Neural progenitor cell (in vitro differentiated cells): ENCODE measurements around the gene IGDCC3. TPM values are rescaled to one million over a fixed set of nuclear protein-coding genes. Genes with fewer than 3 reads are reported as not detected.
A peak's percentile ranks its signal among the peaks of the same experiment; 100 is the strongest.

Experiments used
- DNase-seq: peaks from one replicate; pipeline ENCODE4 v3.0.0-alpha.2; 2016; ENCODE audit warnings: low spot score
- H2AFZ ChIP-seq: fragments of 200-600 bp; sonication (generic); replicated peaks from 2 replicates; pipeline ENCODE4 v1.6.1; 2016; ENCODE audit warnings: antibody characterized with exemption
- H3F3A ChIP-seq: fragments of 200-600 bp; sonication (generic); 2 replicates; pipeline ENCODE4 v1.6.1; 2016; ENCODE audit warnings: antibody characterized with exemption, low read depth
- H3K27ac ChIP-seq: fragments of 200-600 bp; sonication (generic); 2 replicates; pipeline ENCODE4 v1.5.1; 2016; ENCODE audit warnings: mild to moderate bottlenecking
- H3K27me3 ChIP-seq: fragments of 200-600 bp; sonication (generic); 2 replicates; pipeline ENCODE4 v1.6.1; 2016; ENCODE audit warnings: mild to moderate bottlenecking, moderate library complexity
- H3K36me3 ChIP-seq: fragments of 200-600 bp; sonication (generic); 2 replicates; pipeline ENCODE4 v1.5.1; 2016
- H3K4me1 ChIP-seq: fragments of 200-600 bp; sonication (generic); 2 replicates; pipeline ENCODE4 v1.6.1; 2016; ENCODE audit warnings: mixed run types
- H3K4me2 ChIP-seq: fragments of 200-600 bp; sonication (generic); 2 replicates; pipeline ENCODE4 v1.6.1; 2016
- H3K4me3 ChIP-seq: fragments of 200-600 bp; sonication (generic); 2 replicates; pipeline ENCODE4 v1.5.1; 2016
- H3K79me2 ChIP-seq: fragments of 200-600 bp; sonication (generic); 2 replicates; pipeline ENCODE4 v1.6.1; 2016; ENCODE audit warnings: low read depth
- H3K9ac ChIP-seq: fragments of 200-600 bp; sonication (generic); 2 replicates; pipeline ENCODE4 v1.6.1; 2016
- H3K9me3 ChIP-seq: fragments of 200-600 bp; sonication (generic); 2 replicates; pipeline ENCODE4 v1.5.1; 2016; ENCODE audit warnings: low read depth
- H4K20me1 ChIP-seq: fragments of 200-600 bp; sonication (generic); 2 replicates; pipeline ENCODE4 v1.6.1; 2016; ENCODE audit warnings: low read depth
- H3K27ac Mint-ChIP-seq: 3 replicates; pipeline ENCODE4 v1.8.0; 2021; ENCODE audit warnings: mixed read lengths
- H3K27me3 Mint-ChIP-seq: 2 replicates; pipeline ENCODE4 v1.8.0; 2022; ENCODE audit warnings: low read depth, mild to moderate bottlenecking, inconsistent platforms, moderate library complexity, mixed read lengths; ENCODE audit not compliant: insufficient read depth
- H3K36me3 Mint-ChIP-seq: 3 replicates; pipeline ENCODE4 v1.8.0; 2021; ENCODE audit warnings: mixed read lengths
- H3K4me1 Mint-ChIP-seq: 3 replicates; pipeline ENCODE4 v1.8.0; 2021; ENCODE audit warnings: mixed read lengths
- H3K4me3 Mint-ChIP-seq: 3 replicates; pipeline ENCODE4 v1.8.0; 2021; ENCODE audit warnings: mild to moderate bottlenecking, moderate library complexity, mixed read lengths
- H3K9me3 Mint-ChIP-seq: 3 replicates; pipeline ENCODE4 v1.8.0; 2020; ENCODE audit warnings: mixed read lengths
- CTCF ChIP-seq: fragments of 200-600 bp; sonication (generic); IDR thresholded peaks from 2 replicates; pipeline ENCODE4 v1.5.1; 2017; ENCODE audit warnings: antibody characterized with exemption, mild to moderate bottlenecking
- EZH2 ChIP-seq: fragments of 200-600 bp; sonication (generic); IDR thresholded peaks from 2 replicates; pipeline ENCODE4 v1.6.1; 2017; ENCODE audit warnings: antibody characterized with exemption, mild to moderate bottlenecking, moderate library complexity
- EZH2phosphoT487 ChIP-seq: fragments of 200-600 bp; sonication (generic); IDR thresholded peaks from 2 replicates; pipeline ENCODE4 v1.6.1; 2017; ENCODE audit warnings: antibody characterized with exemption
- total RNA-seq: library from RNA; depleted of rRNA; stranded (reverse); fragments of >200 nt; gene quantifications from 2 replicates; pipeline ENCODE4 v1.2.3, GENCODE V29; 2015; ENCODE audit warnings: low replicate concordance

IGDCC3 gene
- total RNA-seq, 1 donor from 2014 or later: 15.8 TPM

DNA sequence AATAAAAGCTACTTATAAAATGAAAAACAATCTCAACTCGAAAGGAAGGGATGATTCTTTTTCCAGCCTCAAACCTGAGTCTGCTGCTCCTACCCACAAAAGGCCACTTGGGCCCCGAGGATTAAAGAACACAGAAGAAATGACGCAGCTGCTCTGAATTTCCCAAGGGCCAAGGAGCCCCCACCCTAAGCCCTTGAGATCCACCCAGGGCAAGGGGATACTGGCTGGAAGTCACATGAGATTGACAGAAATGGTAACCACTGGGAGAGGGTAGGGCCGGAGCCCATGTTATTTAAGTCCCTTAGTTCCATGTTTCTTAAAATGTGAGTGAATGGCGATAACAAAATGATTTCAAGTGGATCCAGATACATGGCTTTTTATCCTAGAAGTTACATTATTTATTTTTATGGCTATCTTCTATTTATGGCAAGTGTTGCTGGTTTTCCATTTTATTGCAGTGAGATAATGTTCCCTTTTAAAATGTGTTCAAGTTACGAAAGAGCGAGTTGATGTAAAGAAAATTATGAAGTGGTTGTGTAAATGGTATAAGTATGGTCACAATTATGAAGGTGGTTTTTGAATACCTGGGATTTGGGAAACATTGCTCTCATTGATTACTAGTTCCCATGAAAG is 28.1 kb upstream of the IGDCC3 start:
- peaks cover 48% of the 10 kb centered on the region for H3K4me1 ChIP-seq
- Mint-ChIP-seq H3K36me3 (peaks cover 8% of the 10 kb centered on the region), H3K27me3 (peaks cover 2% of the 10 kb centered on the region), H3K4me3 (no peak overlapping the region), H3K9me3 (no peaks in the 10 kb centered on the region), H3K27ac (no peak overlapping the region), H3K4me1 (peaks cover 49% of the 10 kb centered on the region)
- H3K27me3 ChIP-seq: no peaks in the 10 kb centered on the region
- no peak for TF ChIP-seq CTCF
- no peak for TF ChIP-seq EZH2phosphoT487
- no peak for TF ChIP-seq EZH2
- H3F3A ChIP-seq: peaks cover 45% of the 10 kb centered on the region
- H3K9ac ChIP-seq: no peak overlapping the region
- peak overlapping the region; percentile 31 for H3K27ac ChIP-seq
- peak overlapping the region; percentile 15 for H3K4me2 ChIP-seq
- peak; percentile 73 for DNase-seq
- no peak overlapping the region for H2AFZ ChIP-seq
- H3K4me3 ChIP-seq: no peak overlapping the region
- no peaks in the 10 kb centered on the region for H3K9me3 ChIP-seq
- H3K36me3 ChIP-seq: no peaks in the 10 kb centered on the region
- H3K79me2 ChIP-seq: no peaks in the 10 kb centered on the region
- H4K20me1 ChIP-seq: peaks cover 3% of the 10 kb centered on the region

DNA sequence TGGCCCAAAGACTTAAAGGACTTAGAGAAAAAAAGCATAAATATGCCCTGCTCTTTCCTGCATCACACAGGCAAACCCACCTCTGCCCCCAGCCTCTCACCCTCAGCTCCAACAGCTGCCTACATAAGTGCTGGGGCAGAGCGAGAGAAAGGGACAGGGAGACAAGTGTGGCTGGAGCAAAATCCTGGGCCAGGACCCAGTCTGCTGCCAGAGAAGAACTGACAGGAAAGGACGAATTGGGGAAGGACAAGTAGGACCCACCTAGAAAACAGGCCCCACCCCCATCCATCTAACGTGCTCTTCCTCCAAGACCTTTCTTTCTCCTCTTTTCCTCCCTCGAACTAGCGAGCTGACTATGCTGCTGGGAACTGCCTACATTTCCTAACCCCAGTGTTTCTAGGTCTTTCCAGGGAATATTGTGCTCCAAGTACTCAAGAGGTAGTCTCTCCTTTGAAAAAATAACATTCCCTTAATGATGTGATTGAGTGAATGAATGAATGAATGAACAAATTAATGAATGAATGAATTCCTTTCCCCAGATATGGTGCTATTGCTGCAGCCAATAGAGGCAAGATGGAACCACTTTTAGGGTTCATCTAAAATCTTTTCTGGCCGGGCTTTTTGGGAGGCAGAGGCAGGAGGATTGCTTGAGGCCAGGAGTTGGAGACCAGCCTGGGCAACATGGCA is 26.5 kb upstream of the IGDCC3 start:
- Mint-ChIP-seq H3K4me3 (no peak overlapping the region), H3K27ac (no peak overlapping the region), H3K27me3 (peaks cover 2% of the 10 kb centered on the region), H3K9me3 (no peaks in the 10 kb centered on the region), H3K36me3 (peaks cover 4% of the 10 kb centered on the region), H3K4me1 (peaks cover 52% of the 10 kb centered on the region)
- Histone ChIP-seq H3K36me3 (no peaks in the 10 kb centered on the region), H3K27me3 (no peaks in the 10 kb centered on the region), H3K4me1 (peaks cover 42% of the 10 kb centered on the region), H2AFZ (no peak overlapping the region), H3K4me3 (no peak overlapping the region), H4K20me1 (peaks cover 5% of the 10 kb centered on the region), H3K79me2 (no peaks in the 10 kb centered on the region), H3K27ac (no peak overlapping the region), H3F3A (peaks cover 38% of the 10 kb centered on the region), H3K9me3 (no peaks in the 10 kb centered on the region), H3K4me2 (no peak overlapping the region), H3K9ac (no peak overlapping the region)
- TF ChIP-seq CTCF (no peak), EZH2 (no peak), EZH2phosphoT487 (no peak)
- DNase-seq: peak; percentile 17

DNA sequence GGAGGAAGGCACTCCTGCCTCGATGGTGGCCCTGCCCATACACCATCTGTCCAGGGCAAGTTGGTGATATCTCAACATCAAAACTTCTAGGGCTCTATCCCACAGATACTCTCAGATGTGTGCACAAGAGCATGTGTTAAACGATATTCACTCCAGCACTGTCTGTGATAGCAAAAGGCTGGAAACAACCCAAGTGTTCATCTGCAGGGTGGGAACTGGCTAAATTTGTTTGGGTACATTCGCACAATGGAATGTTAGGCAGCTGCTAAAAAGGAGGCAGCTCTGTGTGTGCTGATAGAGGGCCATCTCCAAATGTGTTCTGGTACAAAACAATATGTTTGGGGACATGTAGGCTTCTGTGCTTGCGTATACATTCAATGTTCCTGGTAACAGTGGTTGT is 25.2 kb upstream of the IGDCC3 start:
- H2AFZ ChIP-seq: no peak overlapping the region
- H3F3A ChIP-seq: peaks cover 38% of the 10 kb centered on the region
- peaks cover 42% of the 10 kb centered on the region for H3K4me1 ChIP-seq
- no peak overlapping the region for H3K4me3 Mint-ChIP-seq
- no peak overlapping the region for H3K4me2 ChIP-seq
- no peaks in the 10 kb centered on the region for H3K9me3 ChIP-seq
- H3K27ac ChIP-seq: no peak overlapping the region
- no peaks in the 10 kb centered on the region for H3K9me3 Mint-ChIP-seq
- H3K4me3 ChIP-seq: no peak overlapping the region
- peaks cover 4% of the 10 kb centered on the region for H3K36me3 Mint-ChIP-seq
- peaks cover 3% of the 10 kb centered on the region for H3K27me3 ChIP-seq
- no peaks in the 10 kb centered on the region for H3K36me3 ChIP-seq
- peaks cover 51% of the 10 kb centered on the region for H3K4me1 Mint-ChIP-seq
- H3K9ac ChIP-seq: no peak overlapping the region
- no peak overlapping the region for H3K27ac Mint-ChIP-seq
- peaks cover 5% of the 10 kb centered on the region for H4K20me1 ChIP-seq
- H3K79me2 ChIP-seq: no peaks in the 10 kb centered on the region
- no peak for TF ChIP-seq EZH2phosphoT487
- no peak for DNase-seq
- peaks cover 2% of the 10 kb centered on the region for H3K27me3 Mint-ChIP-seq
